GM12864 (cell line): ENCODE measurements around the gene PTPN14.

Source experiments
- DNase-seq: peaks from one replicate; pipeline ENCODE4 v3.0.0-alpha.2; 2011; ENCODE audit warnings: low read depth
- H3K4me3 ChIP-seq: 2 replicates; pipeline ENCODE4 v1.5.1; 2011; ENCODE audit warnings: mild to moderate bottlenecking, low read depth, low read length, control low read depth
- CTCF ChIP-seq: IDR thresholded peaks from 2 replicates; pipeline ENCODE4 v1.5.1; 2011; ENCODE audit warnings: low read depth, mild to moderate bottlenecking, moderate library complexity, low read length, control low read depth, inconsistent platforms; ENCODE audit errors: missing control alignments

PTPN14 gene

GRCh38 chr1:214475331-214475730 lies 76.1 kb downstream of the PTPN14 start:
- TF ChIP-seq CTCF = no peak
- DNase-seq = no peak
- H3K4me3 ChIP-seq = no peak overlapping the region

GRCh38 chr1:214474467-214474866 lies 76.9 kb downstream of the PTPN14 start:
- TF ChIP-seq CTCF = no peak
- no peak overlapping the region for H3K4me3 ChIP-seq
- no peak for DNase-seq

GRCh38 chr1:214473862-214474261 lies 77.5 kb downstream of the PTPN14 start:
- H3K4me3 ChIP-seq = no peak overlapping the region
- DNase-seq = no peak
- no peak for TF ChIP-seq CTCF

GRCh38 chr1:214473387-214473786 lies 78.0 kb downstream of the PTPN14 start:
- no peak for TF ChIP-seq CTCF

GRCh38 chr1:214472364-214472763 lies 79.0 kb downstream of the PTPN14 start:
- no peak for TF ChIP-seq CTCF
- DNase-seq = no peak

More at GRCh38 chr1:214473387-214473786, 78.0 kb downstream of the PTPN14 start:
- no peak overlapping the region for H3K4me3 ChIP-seq
- no peak for DNase-seq

GRCh38 chr1:214471458-214471857 lies 79.9 kb downstream of the PTPN14 start:
- no peak for TF ChIP-seq CTCF
- no peak for DNase-seq
- H3K4me3 ChIP-seq = no peak overlapping the region

More at GRCh38 chr1:214472364-214472763, 79.0 kb downstream of the PTPN14 start:
- H3K4me3 ChIP-seq = no peak overlapping the region

- no peak overlapping the region for H3K4me3 ChIP-seq
- no peak for TF ChIP-seq CTCF
- DNase-seq = no peak
These were observed 81.3 kb downstream of the PTPN14 start for GRCh38 chr1:214470132-214470531.
